Trophoblast cell (in vitro differentiated cells and primary cell): ENCODE results near the gene POLDIP3.

Experiments used
- DNase-seq, 2 donors: peaks; one replicate each; pipeline ENCODE4 v3.0.0-alpha.2; 2016
- H2AFZ ChIP-seq: 2 replicates; pipeline ENCODE4 v1.6.1; 2013; ENCODE audit warnings: low read length, moderate library complexity, mild to moderate bottlenecking; ENCODE audit not compliant: insufficient read depth, poor library complexity
- H2AK5ac ChIP-seq: 2 replicates; pipeline ENCODE4 v1.6.1; 2013; ENCODE audit warnings: mild to moderate bottlenecking, low read length
- H2BK120ac ChIP-seq: 2 replicates; pipeline ENCODE4 v1.6.1; 2013; ENCODE audit warnings: low read length, mild to moderate bottlenecking, moderate library complexity; ENCODE audit not compliant: insufficient read depth, poor library complexity
- H2BK12ac ChIP-seq: 2 replicates; pipeline ENCODE4 v1.6.1; 2013; ENCODE audit warnings: mild to moderate bottlenecking, low read length, moderate library complexity
- H2BK5ac ChIP-seq: 2 replicates; pipeline ENCODE4 v1.6.1; 2013; ENCODE audit warnings: low read length, low read depth, moderate library complexity, mild to moderate bottlenecking; ENCODE audit not compliant: poor library complexity
- H3K14ac ChIP-seq: 2 replicates; pipeline ENCODE4 v1.6.1; 2013; ENCODE audit warnings: mild to moderate bottlenecking, low read length
- H3K18ac ChIP-seq: 2 replicates; pipeline ENCODE4 v1.6.1; 2013; ENCODE audit warnings: mild to moderate bottlenecking, low read length
- H3K23ac ChIP-seq: 2 replicates; pipeline ENCODE4 v1.6.1; 2013; ENCODE audit warnings: low read length
- H3K27ac ChIP-seq: 2 replicates; pipeline ENCODE4 v1.5.1; 2013; ENCODE audit warnings: low read depth, mild to moderate bottlenecking, inconsistent platforms, low read length, moderate library complexity
- H3K27me3 ChIP-seq: 2 replicates; pipeline ENCODE4 v1.6.1; 2013; ENCODE audit warnings: inconsistent platforms, mild to moderate bottlenecking, low read length, moderate library complexity; ENCODE audit not compliant: insufficient read depth
- H3K36me3 ChIP-seq, 2 experiments: 1 replicate in 1 of 2; 2 replicates in 1 of 2; pipeline ENCODE4 v1.6.1; 2013; ENCODE audit warnings: low read length in 2 of 2, mild to moderate bottlenecking in 2 of 2, moderate library complexity in 1 of 2; ENCODE audit not compliant: insufficient read depth in 2 of 2, control insufficient read depth in 1 of 2
- H3K4ac ChIP-seq: 2 replicates; pipeline ENCODE4 v1.6.1; 2013; ENCODE audit warnings: low read depth, mild to moderate bottlenecking, low read length, moderate library complexity
- H3K4me1 ChIP-seq, 2 experiments: 1 replicate in 1 of 2; 2 replicates in 1 of 2; pipeline ENCODE4 v1.6.1; 2013; ENCODE audit warnings: low read length in 2 of 2, mild to moderate bottlenecking in 2 of 2, moderate library complexity in 1 of 2; ENCODE audit not compliant: insufficient read depth in 2 of 2, control insufficient read depth in 1 of 2
- H3K4me2 ChIP-seq: 2 replicates; pipeline ENCODE4 v1.6.1; 2013; ENCODE audit warnings: inconsistent platforms, mild to moderate bottlenecking, low read length, moderate library complexity
- H3K4me3 ChIP-seq: 2 replicates; pipeline ENCODE4 v1.5.1; 2013; ENCODE audit warnings: mild to moderate bottlenecking, low read depth, low read length, inconsistent platforms
- H3K79me1 ChIP-seq: one replicate; pipeline ENCODE4 v1.6.1; 2013; ENCODE audit warnings: low read length
- H3K79me2 ChIP-seq: 2 replicates; pipeline ENCODE4 v1.6.1; 2013; ENCODE audit warnings: low read length, mild to moderate bottlenecking; ENCODE audit not compliant: control insufficient read depth, insufficient read depth, poor library complexity
- H3K9ac ChIP-seq: 2 replicates; pipeline ENCODE4 v1.6.1; 2013; ENCODE audit warnings: mild to moderate bottlenecking, low read length
- H3K9me3 ChIP-seq: 2 replicates; pipeline ENCODE4 v1.6.1; 2013; ENCODE audit warnings: low read depth, mild to moderate bottlenecking, control low read depth, inconsistent platforms, low read length; ENCODE audit not compliant: insufficient read depth
- H4K12ac ChIP-seq: 2 replicates; pipeline ENCODE4 v1.6.1; 2013; ENCODE audit warnings: low read depth, mild to moderate bottlenecking, low read length, moderate library complexity
- H4K8ac ChIP-seq: 2 replicates; pipeline ENCODE4 v1.6.1; 2013; ENCODE audit warnings: low read depth, mild to moderate bottlenecking, low read length, moderate library complexity
- H4K91ac ChIP-seq: one replicate; pipeline ENCODE4 v1.6.1; 2013; ENCODE audit warnings: low read depth, mild to moderate bottlenecking, low read length, moderate library complexity
- WGBS: extraction: QIAGEN DNeasy Blood & Tissue Kit; methylation state at CpG from one replicate; pipeline ENCODE4 v1.1.7; 2013; ENCODE audit warnings: missing lambda C conversion rate; ENCODE audit not compliant: insufficient read length, insufficient coverage; ENCODE audit errors: extremely low coverage; 5-methylcytosine and 5-hydroxymethylcytosine counted together

The POLDIP3 gene

DNA sequence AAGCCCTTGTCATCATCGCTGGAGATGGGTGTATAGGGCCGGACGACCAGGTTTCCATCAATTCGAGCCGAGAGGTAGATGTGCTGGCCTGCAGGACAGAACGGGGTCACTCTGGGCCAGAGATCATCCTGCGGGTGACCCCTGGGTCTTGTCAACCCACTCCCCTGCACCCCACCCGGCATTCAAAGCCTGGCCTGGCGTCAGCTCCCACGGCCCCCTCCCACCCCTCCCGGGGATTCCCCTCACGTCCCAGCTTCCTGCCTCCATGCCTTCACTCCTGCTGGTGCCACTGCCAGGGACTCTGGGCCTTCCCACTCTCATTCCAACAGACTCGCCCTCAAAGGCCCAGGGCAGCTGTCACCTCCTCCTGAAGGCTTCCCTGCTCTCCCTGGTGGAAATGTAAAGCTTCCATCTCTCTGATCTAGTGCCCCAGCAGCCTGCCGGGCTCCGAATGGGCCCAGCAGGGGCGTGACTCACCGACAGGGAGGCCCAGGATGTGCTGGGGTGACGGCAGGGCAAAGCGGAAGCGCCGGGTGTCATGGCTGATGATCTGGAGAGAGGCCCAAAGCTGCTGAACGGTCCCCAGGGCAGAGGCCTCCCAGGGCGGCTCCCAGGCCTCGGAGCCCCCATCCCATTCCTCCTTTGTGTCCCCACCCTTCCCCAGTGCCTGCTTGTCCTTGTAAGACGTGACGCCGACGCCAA lies 16.4 kb upstream of the POLDIP3 start:
- no peak overlapping the region for H4K8ac ChIP-seq
- no CpG with 5 or more reads among the region's 28 CpGs for WGBS
- DNase-seq = no peak
- H3K23ac ChIP-seq = no peak overlapping the region
- no peak overlapping the region for H4K12ac ChIP-seq
- no peak overlapping the region for H3K4me3 ChIP-seq
- no peak overlapping the region for H3K4me2 ChIP-seq
- H3K4ac ChIP-seq = no peak overlapping the region
- H3K9ac ChIP-seq = no peak overlapping the region
- H3K14ac ChIP-seq = no peak overlapping the region
- H3K27me3 ChIP-seq = no peaks in the 10 kb centered on the region
- H4K91ac ChIP-seq = no peak overlapping the region
- H3K9me3 ChIP-seq = peaks cover 2% of the 10 kb centered on the region
- no peak overlapping the region for H2AFZ ChIP-seq
- H2BK120ac ChIP-seq = no peak overlapping the region
- no peak overlapping the region for H3K27ac ChIP-seq
- H2AK5ac ChIP-seq = no peak overlapping the region
- H2BK5ac ChIP-seq = no peak overlapping the region
- no peak overlapping the region for H3K18ac ChIP-seq
- no peak overlapping the region for H2BK12ac ChIP-seq
- no peaks in the 10 kb centered on the region for H3K4me1 ChIP-seq
- H3K79me2 ChIP-seq = no peaks in the 10 kb centered on the region
- peaks cover 75 to 83% of the 10 kb centered on the region in 2 experiments for H3K36me3 ChIP-seq
- H3K79me1 ChIP-seq = no peaks in the 10 kb centered on the region

DNA sequence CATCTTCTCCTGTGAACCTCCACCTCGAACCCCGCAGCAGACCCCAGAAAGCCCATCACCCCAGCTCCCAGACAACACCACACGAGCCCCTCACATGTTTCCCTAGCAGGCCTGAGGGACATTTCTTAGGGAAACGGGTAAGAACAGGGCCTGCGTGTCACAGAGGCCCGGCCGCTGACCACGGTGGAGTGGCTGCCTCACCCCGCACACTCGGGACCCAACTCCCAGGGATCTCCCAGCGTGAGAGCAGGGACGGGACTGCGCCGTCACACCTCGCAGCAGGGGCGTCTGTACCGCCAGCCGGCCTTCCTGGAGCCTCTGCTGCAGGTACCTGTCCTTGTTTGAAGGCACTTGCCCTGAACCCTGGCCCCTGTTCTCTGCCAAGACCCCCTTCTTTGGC lies 15.5 kb upstream of the POLDIP3 start:
- H2BK5ac ChIP-seq = no peak overlapping the region
- H3K4me3 ChIP-seq = no peak overlapping the region
- no peaks in the 10 kb centered on the region for H3K79me2 ChIP-seq
- no peak overlapping the region for H2AFZ ChIP-seq
- H2BK12ac ChIP-seq = no peak overlapping the region
- H3K4me2 ChIP-seq = no peak overlapping the region
- no peak overlapping the region for H4K8ac ChIP-seq
- H3K9me3 ChIP-seq = peaks cover 2% of the 10 kb centered on the region
- H2BK120ac ChIP-seq = no peak overlapping the region
- H4K91ac ChIP-seq = no peak overlapping the region
- no peaks in the 10 kb centered on the region for H3K79me1 ChIP-seq
- H3K23ac ChIP-seq = no peak overlapping the region
- H3K9ac ChIP-seq = no peak overlapping the region
- H4K12ac ChIP-seq = no peak overlapping the region
- H3K14ac ChIP-seq = no peak overlapping the region
- no CpG with 5 or more reads among the region's 18 CpGs for WGBS
- peaks cover 76 to 78% of the 10 kb centered on the region in 2 experiments for H3K36me3 ChIP-seq
- H3K18ac ChIP-seq = no peak overlapping the region
- no peak overlapping the region for H3K27ac ChIP-seq
- no peak overlapping the region for H2AK5ac ChIP-seq
- no peak for DNase-seq
- no peaks in the 10 kb centered on the region for H3K27me3 ChIP-seq
- no peaks in the 10 kb centered on the region for H3K4me1 ChIP-seq
- H3K4ac ChIP-seq = no peak overlapping the region

DNA sequence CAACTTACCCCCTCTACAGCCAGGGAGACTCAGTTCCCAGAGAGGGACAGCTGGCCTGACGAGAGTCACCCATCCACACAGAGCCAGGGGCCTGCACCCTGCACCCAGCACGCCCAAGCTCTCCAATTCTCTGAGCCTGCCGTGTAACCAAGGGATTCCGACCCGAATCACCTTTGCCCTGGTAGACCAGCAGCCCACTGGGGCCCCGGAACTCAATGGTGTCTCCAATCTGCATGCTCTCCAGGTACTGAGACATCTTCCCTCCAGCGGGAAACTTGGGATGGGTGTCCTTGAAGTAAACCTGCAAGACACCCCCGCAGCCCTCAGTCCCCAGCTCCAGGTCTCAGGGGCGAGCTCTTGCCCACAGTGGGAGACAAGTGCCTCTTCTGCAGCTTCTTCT lies 13.3 kb upstream of the POLDIP3 start:
- DNase-seq = no peak
- H2AK5ac ChIP-seq = no peak overlapping the region
- no peaks in the 10 kb centered on the region for H3K27me3 ChIP-seq
- H3K23ac ChIP-seq = no peak overlapping the region
- no peaks in the 10 kb centered on the region for H3K4me1 ChIP-seq
- no peak overlapping the region for H2BK12ac ChIP-seq
- no peak overlapping the region for H4K8ac ChIP-seq
- no peak overlapping the region for H3K9ac ChIP-seq
- H3K4ac ChIP-seq = no peak overlapping the region
- no peak overlapping the region for H3K14ac ChIP-seq
- no peak overlapping the region for H2AFZ ChIP-seq
- H4K91ac ChIP-seq = no peak overlapping the region
- no peak overlapping the region for H3K27ac ChIP-seq
- no peak overlapping the region for H3K4me3 ChIP-seq
- peaks cover 2% of the 10 kb centered on the region for H3K9me3 ChIP-seq
- WGBS = no CpG with 5 or more reads among the region's 9 CpGs
- H2BK5ac ChIP-seq = no peak overlapping the region
- H2BK120ac ChIP-seq = no peak overlapping the region
- no peak overlapping the region for H3K18ac ChIP-seq
- no peak overlapping the region for H3K4me2 ChIP-seq
- H3K36me3 ChIP-seq = peaks cover 80 to 81% of the 10 kb centered on the region in 2 experiments
- H3K79me1 ChIP-seq = no peaks in the 10 kb centered on the region
- no peak overlapping the region for H4K12ac ChIP-seq
- H3K79me2 ChIP-seq = no peaks in the 10 kb centered on the region

DNA sequence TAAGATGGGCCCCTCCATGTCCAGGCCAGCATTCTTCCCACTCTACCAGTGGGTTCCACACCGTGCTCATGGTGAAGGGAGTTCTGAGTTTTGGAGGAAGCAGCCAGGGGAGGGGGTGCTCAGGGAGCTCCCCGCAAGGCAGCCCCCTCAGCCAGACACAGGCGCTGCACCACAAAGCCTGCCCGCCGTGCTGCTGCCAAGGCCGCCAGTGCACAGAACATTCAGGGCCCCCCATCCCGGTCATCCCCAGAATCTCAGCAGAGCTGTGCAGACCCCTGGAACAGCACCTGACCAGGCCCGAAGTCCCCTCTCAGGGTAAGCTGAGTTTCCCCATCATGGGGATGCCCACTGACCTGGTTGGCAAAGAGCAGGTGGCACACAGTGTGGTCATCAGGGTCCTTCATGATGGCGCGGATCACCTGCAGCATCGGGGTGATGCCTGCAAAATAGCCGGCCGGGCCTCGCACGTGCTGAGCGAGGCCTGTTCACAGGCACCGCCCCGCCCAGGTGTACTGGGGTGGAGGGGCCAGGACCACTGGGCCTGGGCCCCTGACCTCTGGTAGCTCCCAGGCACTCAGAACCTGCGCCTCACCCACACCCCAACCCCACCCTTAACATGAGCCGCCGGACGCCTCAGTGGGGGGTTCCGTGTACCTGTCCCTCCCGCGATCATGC lies 12.4 kb upstream of the POLDIP3 start:
- no CpG with 5 or more reads among the region's 25 CpGs for WGBS
- H4K8ac ChIP-seq = no peak overlapping the region
- peaks cover 73 to 76% of the 10 kb centered on the region in 2 experiments for H3K36me3 ChIP-seq
- H3K4me3 ChIP-seq = no peak overlapping the region
- no peak overlapping the region for H3K27ac ChIP-seq
- H4K12ac ChIP-seq = no peak overlapping the region
- H3K79me1 ChIP-seq = no peaks in the 10 kb centered on the region
- H3K23ac ChIP-seq = no peak overlapping the region
- H2AFZ ChIP-seq = no peak overlapping the region
- no peak overlapping the region for H3K4me2 ChIP-seq
- H2BK120ac ChIP-seq = no peak overlapping the region
- H3K9ac ChIP-seq = no peak overlapping the region
- peaks cover under 1% of the 10 kb centered on the region for H3K9me3 ChIP-seq
- H2BK5ac ChIP-seq = no peak overlapping the region
- H2AK5ac ChIP-seq = no peak overlapping the region
- H3K4ac ChIP-seq = no peak overlapping the region
- peaks cover 5 to 6% of the 10 kb centered on the region in 2 experiments for H3K4me1 ChIP-seq
- no peak overlapping the region for H3K14ac ChIP-seq
- H3K79me2 ChIP-seq = no peaks in the 10 kb centered on the region
- H4K91ac ChIP-seq = no peak overlapping the region
- no peak overlapping the region for H3K18ac ChIP-seq
- DNase-seq = no peak
- no peak overlapping the region for H2BK12ac ChIP-seq
- no peaks in the 10 kb centered on the region for H3K27me3 ChIP-seq
